NOMO-1 treated with dmso at 0.1 percent for 144 hours (cell line): ENCODE results near the gene ZKSCAN2.

Experiments
- DNase-seq: peaks from one replicate; lab custom pipeline; 2025; ENCODE audit not compliant: unreplicated experiment; lab: John Stamatoyannopoulos, UW

Gene ZKSCAN2

GRCh38 chr16:25257470-25257955 lies at the start of gene ZKSCAN2:
Gene ZKSCAN2, minus strand, starts transcription at chr16:25257845. Its CDS starts 718 bp downstream, at chr16:25257127.
- DNase-seq = peak; percentile 75

- DNase-seq = no peak
Measured at GRCh38 chr16:25299792-25300590, 42.3 kb upstream of the ZKSCAN2 start.

DNA sequence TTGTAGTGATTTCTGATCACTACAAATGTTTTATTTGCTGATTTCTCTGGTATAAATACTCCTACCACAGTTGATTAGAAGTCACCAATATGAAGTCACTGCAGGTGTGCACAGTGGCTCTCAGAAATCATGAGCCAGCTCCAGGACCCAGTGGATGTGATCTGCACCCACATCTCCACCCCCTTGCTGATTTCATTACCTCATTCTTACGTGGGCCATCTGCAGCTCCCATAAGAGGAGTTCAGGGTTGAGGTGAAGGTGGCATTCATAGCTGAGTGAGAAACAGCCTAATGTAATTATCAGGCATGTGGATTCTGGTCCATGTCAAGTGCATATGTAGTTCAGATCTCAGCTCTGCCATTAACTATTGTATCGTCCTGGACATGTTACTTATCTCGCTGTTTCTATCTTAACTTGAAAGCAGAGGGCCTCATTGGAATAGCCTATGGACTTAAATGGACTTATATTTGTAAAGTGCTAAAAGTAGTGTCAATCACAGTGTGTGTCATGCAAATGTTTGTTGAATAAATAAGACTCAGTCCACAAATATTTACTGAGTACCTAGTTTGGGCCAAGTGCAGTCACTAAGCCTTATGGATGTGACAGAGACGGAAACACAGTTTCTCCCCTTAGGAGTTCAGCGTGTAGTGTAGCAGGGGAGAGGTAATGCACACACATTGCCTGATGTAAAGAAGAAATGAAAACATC lies 40.7 kb upstream of the ZKSCAN2 start:
- no peak for DNase-seq

DNA sequence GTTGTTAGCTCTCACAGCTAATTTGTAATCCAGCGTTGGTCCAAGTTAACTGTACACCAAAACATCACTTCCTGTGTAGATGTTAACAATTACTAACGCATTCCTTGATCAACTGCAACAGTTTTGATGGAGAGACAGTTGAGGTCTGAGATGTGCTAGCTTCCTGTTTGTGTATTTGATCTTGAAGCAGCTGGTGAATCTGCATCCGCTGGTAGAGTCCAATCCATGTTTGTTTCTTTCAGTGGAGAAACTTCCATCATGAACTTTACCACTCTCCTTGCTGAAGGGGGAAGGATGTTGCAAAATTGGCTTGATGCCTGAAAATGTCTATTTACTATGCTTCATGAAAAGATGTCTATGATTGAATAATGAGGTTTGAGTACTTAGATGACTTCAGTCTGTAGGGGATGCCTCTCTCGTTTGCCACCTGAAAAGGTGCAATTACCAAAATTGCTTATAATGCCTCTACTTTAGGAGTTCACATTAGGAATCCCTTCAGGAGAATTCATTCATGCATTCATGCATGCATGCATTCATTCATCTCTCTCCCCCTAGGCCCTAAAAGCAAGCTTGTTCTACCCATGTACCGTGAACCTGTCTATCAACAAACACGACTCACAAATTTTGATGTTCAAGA lies 39.6 kb upstream of the ZKSCAN2 start:
- DNase-seq = no peak

DNA sequence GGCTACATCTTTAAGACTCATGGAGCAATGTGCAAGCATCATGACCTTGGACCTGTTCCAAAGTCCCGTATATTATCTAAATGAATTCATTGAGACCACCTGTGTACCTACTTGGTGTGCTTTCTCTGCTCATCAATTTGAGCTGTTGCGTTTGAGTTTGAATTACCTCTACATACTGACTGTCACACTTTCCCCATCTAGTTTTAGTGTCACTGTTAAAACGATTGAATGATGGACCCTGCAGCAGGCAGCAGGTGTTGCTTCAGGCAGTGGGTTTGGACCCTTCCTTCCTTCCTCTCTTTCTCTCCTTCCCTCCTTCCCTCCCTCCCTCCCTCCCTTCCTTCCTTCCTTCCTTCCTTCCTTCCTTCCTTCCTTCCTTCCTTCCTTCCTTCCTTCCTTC lies 33.9 kb upstream of the ZKSCAN2 start:
- DNase-seq = no peak

DNA sequence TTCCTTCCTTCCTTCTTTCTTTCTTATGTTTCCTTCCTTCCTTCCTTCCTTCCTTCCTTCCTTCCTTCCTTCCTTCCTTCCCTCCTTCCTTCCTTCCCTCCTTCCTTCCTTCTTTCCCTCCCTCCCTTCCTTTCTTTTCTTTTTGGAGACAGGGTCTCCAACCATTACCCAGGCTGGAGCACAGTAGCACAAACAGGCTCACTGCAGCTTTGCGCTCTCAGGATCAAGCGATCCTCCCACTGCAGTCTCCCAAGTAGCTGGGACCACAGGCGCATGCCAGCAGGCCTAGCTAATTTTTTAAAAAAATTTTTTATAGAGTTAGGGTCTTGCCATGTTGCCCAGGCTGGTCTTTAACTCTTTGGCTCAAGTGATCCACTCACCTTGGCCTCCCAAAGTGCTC lies 31.8 kb upstream of the ZKSCAN2 start:
- DNase-seq = no peak

DNA sequence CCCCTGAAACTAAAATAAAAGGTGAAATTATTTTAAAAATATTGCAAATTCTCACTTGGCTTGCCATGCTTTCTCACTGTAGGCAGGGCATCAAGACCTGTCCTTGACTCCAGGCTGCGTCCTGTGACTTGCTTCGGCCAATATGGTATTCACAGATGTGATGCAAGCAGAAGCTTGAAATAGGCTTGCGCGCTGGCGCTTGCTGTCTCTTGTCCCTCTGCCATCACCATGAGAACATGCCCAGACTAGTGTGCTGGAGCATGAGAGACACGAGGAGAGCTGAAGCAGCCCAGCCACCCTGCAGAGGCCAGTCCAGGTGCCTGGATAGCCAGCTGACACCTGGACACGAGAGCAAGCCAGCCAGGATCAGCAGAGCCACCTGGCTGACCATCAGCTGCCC lies 21.8 kb upstream of the ZKSCAN2 start:
- no peak for DNase-seq

GRCh38 chr16:25271421-25271820 lies 13.8 kb upstream of the ZKSCAN2 start:
- DNase-seq = no peak

- no peak for DNase-seq
Measured at GRCh38 chr16:25270577-25270976, 12.9 kb upstream of the ZKSCAN2 start.

GRCh38 chr16:25269879-25270278 lies 12.2 kb upstream of the ZKSCAN2 start:
- DNase-seq = no peak

DNA sequence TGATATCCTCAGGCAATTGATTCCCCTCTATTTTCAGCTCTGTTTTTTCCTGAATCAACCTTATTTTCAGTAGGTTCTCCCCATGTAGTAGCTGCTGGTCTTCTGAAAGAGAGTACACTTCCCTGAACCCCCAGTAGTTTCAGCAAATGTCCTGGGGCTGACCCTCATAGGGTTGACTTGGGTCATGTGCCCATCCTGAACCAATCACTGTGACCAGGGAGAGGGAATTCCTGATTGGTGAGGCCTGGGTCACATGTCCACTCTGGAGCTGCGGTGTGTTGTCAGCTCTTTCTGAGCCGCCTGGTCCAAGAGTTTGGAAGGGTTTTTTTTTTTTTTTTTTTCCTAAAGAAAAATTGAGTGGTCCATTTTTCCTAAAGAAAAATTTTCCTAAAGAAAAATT lies 8.3 kb upstream of the ZKSCAN2 start:
- DNase-seq = no peak

DNA sequence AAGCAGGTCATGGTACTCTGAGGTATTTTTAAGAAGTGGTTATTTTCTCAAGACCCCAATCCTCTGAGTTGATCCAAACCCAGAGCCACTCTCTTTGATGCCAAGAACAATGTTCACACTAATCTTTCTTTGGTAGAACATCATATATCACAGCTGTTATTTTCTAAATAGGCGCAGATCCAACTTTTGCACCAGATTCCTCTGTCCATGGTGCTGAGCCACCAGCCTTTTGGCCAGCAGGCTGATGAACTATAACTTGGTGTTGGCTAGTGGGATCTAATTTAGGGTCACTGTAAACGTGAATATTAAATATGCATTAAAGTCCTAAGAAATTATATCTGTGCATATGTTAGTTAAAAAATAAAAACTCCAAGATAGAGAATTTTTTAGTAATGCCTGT lies 7.0 kb upstream of the ZKSCAN2 start:
- DNase-seq = no peak

- no peak for DNase-seq
Measured at GRCh38 chr16:25260416-25260815, 2.8 kb upstream of the ZKSCAN2 start.

DNA sequence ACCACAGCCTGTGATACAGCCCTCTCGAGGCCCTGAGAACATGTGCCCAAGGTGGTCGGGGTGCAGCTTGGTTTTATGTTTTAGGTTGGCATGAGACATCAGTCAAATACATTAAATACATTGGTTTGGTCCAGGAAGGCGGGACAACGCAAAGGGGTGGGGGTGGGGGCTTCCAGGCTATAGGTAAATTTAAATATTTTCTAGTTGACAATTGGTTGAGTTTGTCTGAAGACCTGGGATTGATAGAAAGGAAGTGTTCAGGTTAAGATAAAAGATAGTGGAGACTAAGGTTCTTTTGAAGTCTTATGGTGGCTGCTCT lies 1.2 kb upstream of the ZKSCAN2 start:
- no peak for DNase-seq

DNA sequence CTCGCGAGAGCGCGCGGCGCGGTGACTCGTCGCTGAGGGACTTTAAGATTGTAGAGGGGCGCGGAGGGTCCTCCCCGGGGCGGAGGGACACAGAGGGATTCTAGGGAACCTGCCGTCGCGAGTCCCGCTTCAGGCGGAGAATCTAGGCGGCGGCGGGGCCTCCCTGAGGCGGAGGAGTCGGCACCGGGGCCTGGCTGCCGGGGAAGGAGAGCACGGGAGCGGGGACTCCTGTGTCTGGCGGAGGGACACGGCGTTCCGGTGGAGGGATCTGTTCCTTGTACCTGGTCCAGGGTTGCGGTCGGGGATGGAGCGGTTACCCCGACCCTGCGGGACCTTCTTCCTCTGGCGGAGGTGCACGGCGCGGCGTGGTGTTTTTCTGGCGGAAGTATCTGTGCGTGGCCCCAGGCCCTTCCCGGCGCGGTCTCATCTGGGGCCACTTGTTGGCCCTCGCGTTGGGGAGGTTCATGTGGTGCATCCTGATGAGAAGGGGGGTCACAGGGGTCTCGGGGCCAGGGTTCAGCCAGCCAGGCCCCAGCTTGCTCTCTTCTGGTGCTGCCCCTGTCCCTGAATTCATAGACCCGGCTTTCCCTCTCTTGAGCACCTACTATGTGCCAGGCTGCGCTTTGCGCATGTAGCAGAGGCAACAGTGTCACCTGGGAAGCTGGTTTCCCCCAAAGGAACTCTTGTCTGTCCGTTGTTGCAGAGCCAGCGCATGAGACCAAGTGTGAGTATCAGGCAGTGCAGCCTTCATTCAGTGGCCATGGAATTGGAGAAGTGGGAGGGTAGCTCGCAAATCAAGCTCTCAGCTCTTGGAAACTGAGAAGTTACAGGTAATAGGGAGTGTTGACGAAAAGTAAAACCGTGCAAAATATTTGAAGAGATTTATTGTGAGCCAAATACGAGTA lies 563 bp upstream of the ZKSCAN2 start:
- DNase-seq = peak; percentile 75

DNA sequence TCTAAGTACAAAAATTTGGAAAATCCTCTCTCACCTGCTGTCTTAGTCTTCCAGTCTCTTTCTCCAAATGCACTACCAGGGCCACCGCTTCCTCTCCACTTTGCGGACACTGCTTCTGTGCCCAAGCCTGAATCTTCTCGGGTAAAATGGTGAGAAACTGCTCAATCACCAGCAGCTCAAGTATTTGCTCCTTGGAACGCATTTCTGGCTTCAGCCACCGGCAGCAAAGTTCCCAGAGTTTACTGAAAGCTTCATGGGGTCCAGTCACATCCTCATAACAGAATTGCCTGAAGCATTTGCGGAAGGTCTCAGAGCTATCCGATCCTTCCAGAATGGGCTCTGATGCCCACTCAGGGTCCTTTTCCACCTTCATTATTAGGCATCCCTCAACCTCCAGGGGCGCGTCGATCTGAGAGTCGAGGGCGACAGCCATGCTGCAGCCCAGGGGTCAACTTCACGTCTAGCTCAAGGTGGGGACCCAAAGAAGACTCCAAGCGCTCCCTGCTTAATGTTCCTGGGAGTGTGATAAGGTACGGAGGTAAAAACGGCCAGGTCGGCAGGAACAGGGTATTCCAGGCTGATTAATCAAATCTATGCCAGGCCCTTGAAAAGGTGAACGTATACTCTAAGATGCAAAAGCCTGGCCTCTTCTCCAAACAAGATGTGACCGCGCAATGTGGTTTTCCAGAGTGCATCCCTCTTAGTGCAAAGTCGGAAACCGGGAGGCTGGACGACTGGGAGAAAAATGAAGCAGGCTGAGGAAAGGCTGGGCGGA lies 763 bp downstream of the ZKSCAN2 start:
- DNase-seq = no peak

- no peak for DNase-seq
Measured at GRCh38 chr16:25253322-25253721, 4.3 kb downstream of the ZKSCAN2 start.

GRCh38 chr16:25250467-25250866 lies 7.2 kb downstream of the ZKSCAN2 start:
- DNase-seq = no peak

DNA sequence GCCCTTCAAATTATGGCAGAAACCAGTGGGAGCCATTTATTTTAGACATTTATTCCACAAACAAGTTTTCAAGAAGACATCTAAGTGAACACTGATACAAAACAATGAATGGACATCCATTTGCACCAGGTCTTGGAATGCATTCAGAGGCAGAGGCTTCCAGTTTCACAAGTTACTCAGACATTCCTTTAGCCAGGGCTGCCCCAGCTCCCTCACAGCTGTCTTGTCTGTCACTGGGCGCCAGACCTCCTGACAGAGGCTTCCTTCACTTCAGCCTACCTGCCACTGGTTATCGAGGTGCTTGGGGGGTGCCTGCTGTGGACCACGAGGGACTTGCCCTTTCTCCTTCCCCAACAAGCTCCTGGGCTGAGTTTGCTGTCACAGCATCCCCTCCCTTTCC lies 21.7 kb downstream of the ZKSCAN2 start:
- DNase-seq = no peak

DNA sequence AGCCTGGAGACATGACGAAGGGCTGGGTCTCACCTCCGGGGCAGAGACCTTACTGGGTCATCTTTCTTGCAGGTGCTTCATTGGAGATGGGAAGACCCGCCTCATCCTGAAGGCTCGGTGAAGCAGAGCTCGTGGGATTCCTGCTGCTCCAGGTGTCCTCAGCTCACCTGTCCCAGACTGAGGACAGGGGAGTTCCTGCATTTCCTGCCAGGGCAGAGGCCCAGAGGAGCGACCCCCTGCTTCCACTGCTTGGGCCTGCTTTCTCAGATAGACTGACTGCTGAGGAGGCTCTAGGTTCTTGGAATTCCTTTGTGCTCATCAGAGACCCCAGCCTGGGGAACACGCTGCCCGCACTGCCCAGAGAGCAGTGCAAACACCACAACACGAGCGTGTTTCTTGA lies 29.3 kb downstream of the ZKSCAN2 start:
- DNase-seq = no peak
